Psoas muscle (tissue), 8 donors: Measurements from ENCODE around the gene UNCX. TPM values are rescaled to one million over a fixed set of nuclear protein-coding genes. Genes with fewer than 3 reads are reported as not detected.

ENCODE experiments used
- ATAC-seq, 4 donors: fragments of 200-7000 bp; cut with Tn5 transposase; one replicate each; pipeline ENCODE4 v1.9.1; 2020; ENCODE audit warnings: moderate library complexity in 3 of 4, mild to moderate bottlenecking in 2 of 4
- DNase-seq, 2 donors: peaks; one replicate each; pipeline ENCODE4 v3.0.0-alpha.2; 2020
- H3K27ac ChIP-seq: fragments of 200-600 bp; one replicate; pipeline ENCODE4 v1.8.0; 2022
- H3K27me3 ChIP-seq, 3 donors: fragments of 200-600 bp in 1 of 3; one replicate each; pipeline versions ENCODE4 v1.6.1 to v1.8.0; 2013 to 2022; ENCODE audit warnings: low read length in 2 of 3, mild to moderate bottlenecking in 2 of 3, moderate library complexity in 1 of 3; ENCODE audit not compliant: insufficient read depth in 3 of 3
- H3K36me3 ChIP-seq, 2 donors: fragments of 200-600 bp in 1 of 2; one replicate each; pipeline versions ENCODE4 v1.6.1 to v1.8.0; 2013 to 2022; ENCODE audit warnings: low read depth in 1 of 2, mild to moderate bottlenecking in 1 of 2, moderate library complexity in 1 of 2; ENCODE audit not compliant: insufficient read depth in 1 of 2
- H3K4me1 ChIP-seq: fragments of 200-600 bp; one replicate; pipeline ENCODE4 v1.8.0; 2022
- H3K4me3 ChIP-seq: fragments of 200-600 bp; one replicate; pipeline ENCODE4 v1.8.0; 2022; ENCODE audit warnings: mild to moderate bottlenecking
- H3K9me3 ChIP-seq: fragments of 200-600 bp; one replicate; pipeline ENCODE4 v1.8.0; 2022
- WGBS, 3 donors: extraction: QIAGEN DNeasy Blood & Tissue Kit; methylation state at CpG; one replicate each; pipeline versions ENCODE4 v1.1.6 to v1.1.7; 2013; 5-methylcytosine and 5-hydroxymethylcytosine counted together
- intact Hi-C, 2 donors: fragments of 100-400 bp; cut with DNase I; formaldehyde crosslinking; loops; one replicate each; pipeline versions ENCODE4 v1.11.0 to v1.14.2; 2022
- polyA plus RNA-seq, 3 donors: library from polyadenylated mRNA; stranded (reverse); fragments of 200-250 nt; gene quantifications; one replicate each; pipeline ENCODE4 v1.2.3, GENCODE V29; 2013
- total RNA-seq, 4 donors: library from RNA; stranded (reverse); fragmentation: NEBNext Ultra II Directional in 2 of 4; extraction: Animal tissue kit (Norgen Biotek cat#: 25700) in 2 of 4; gene quantifications; one replicate each; pipeline versions ENCODE4 v1.2.1 to v1.2.4, GENCODE V29; 2021 to 2023
- TF ChIP-seq, protein P1 (sequence below): fragments of 200-600 bp; IDR thresholded peaks from one replicate; pipeline ENCODE4 v1.8.0; 2022; ENCODE audit warnings: antibody characterized with exemption
- donor health status: healthy with polysubstance abuse.
- donor health status: DM: no; HTN: no; CAD: no; lungs with moderate emphysema.
- donor health status: Bipolar disorder and iron deficiency.
- donor health status: healthy.
- donor health status: DM: yes; HTN: yes; CAD: no.
- donor health status: DM: no; HTN: no; CAD: no.
- donor health status: DM: no; HTN: no; CAD: no.
- donor health status: DM: yes; HTN: yes; CAD: no.

The UNCX gene
- total and polyA plus RNA-seq, 7 donors, result not detected

DNA sequence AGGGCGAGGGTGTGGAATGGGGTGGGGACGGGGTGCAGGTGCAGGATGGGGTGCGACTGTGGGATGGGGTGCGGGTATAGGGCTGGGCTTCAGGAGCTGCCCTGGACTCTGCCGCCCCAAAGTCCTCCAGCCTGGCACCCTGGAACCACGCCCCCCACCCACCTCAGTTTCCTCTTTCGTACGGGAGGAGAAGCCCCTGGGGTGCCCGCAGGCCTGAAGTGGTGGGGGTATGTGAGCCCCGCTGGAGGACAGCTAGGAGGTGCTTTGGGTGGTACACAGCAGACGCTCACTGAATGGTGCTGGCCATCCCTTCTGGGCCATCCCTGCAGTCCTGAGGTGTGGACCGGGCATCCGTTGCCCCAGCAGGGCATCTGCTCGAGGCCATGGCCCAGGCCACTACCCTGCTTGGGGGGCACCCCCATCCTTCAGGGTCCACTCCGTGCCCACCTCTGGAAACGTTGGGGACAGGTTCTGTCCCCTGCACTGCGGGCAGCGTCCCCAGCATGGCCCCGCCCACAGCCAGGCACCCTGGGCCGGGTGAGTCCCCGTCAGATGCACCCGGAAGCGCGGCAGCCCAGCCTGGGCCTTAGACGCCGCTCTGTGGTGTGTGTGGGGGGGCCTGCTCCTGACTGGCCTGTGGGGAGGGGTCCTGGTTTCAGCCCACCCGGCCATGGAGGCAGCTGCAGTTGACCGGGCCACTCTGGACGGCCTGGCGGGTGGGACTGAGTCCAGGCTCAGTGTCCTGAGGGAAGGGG lies 41.6 kb downstream of the UNCX start:
- Histone ChIP-seq H3K9me3 (no peaks in the 10 kb centered on the region), H3K27ac (no peak overlapping the region), H3K27me3 (peaks cover 0 to 65% (median 15%) of the 10 kb centered on the region in 3 donors), H3K4me1 (no peaks in the 10 kb centered on the region), H3K36me3 (no peaks in the 10 kb centered on the region), H3K4me3 (no peak overlapping the region)
- 69 to 75% (median 72%) methylated on average over 26 to 30 of the region's 30 CpGs for WGBS, 3 donors
- intact Hi-C loops, result no loop called here
- DNase-seq, result peak in 1 of 2 donors; percentile 34
- ATAC-seq, result no peak
- TF ChIP-seq, protein P1, sequence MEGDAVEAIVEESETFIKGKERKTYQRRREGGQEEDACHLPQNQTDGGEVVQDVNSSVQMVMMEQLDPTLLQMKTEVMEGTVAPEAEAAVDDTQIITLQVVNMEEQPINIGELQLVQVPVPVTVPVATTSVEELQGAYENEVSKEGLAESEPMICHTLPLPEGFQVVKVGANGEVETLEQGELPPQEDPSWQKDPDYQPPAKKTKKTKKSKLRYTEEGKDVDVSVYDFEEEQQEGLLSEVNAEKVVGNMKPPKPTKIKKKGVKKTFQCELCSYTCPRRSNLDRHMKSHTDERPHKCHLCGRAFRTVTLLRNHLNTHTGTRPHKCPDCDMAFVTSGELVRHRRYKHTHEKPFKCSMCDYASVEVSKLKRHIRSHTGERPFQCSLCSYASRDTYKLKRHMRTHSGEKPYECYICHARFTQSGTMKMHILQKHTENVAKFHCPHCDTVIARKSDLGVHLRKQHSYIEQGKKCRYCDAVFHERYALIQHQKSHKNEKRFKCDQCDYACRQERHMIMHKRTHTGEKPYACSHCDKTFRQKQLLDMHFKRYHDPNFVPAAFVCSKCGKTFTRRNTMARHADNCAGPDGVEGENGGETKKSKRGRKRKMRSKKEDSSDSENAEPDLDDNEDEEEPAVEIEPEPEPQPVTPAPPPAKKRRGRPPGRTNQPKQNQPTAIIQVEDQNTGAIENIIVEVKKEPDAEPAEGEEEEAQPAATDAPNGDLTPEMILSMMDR, result no peak

DNA sequence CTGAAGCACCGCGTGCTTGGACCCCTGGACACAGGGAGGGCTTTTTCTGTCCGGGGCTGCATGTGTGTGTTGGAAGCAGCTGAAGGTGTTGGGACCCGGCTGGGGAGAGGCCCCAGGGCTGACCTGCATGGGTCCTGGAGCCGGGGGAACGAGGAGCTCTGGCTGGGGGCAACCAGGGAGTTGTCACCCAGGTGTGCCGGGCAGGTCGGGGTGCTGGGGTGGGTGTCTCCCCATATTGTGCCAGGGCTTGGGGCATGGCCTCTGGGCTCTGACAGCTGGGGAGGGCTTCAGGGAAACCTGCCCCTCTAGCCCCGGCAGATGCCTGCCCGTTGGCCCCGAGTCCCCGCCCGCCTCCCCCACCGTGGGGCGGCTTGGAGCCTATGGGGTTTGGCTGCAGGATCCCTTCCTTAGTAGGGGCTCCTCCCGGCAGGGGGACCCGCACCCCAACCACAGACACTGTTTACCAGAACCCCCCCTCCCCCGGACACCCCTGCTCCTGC lies 42.3 kb downstream of the UNCX start:
- DNase-seq, result peak; percentile 4 to 34

DNA sequence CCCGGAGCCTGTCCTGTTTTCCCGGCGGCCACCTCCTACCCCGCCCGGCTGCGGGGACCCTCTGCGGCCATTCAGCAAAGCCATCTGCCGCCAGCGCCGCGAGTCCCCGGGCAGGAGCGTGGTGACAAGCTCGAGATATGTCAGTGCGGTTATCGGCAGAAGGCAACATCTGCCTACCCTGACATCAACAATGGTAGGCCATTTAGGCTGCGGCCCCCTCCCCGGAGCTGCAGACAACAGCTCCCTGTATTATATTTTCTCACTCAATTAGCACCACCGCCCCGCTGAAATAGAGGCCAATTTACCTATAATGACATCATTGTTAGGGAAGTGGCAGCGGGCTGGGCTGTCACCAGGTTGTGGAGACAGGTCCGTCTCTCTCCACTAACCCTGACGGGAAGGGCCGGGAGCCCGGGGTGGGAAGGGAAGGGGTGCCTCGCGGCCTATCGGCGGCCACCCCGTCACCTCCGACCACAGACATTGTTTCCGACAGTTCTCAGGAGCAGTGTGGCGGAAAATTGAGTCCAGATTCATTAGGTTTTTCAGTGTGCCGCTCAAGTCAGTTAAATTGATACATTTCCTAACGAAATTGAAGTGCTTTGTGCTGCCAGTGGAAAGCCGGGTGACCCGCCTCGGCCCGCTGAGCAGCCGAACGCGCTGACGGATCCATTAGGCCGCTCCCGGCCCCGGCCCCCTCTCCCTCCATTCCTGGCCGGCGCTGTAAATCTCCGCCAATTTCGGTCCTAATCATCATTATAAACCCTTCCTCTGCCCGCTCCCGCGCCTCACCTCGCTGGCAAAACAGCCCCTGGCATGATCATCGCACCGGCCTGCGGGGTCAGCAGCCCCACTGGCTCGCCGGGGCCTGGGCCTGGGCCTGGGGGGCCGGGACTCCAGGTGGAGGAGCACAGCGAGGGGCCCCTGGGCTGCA lies 43.0 kb downstream of the UNCX start:
- H3K4me3 ChIP-seq, result no peak overlapping the region
- no peaks in the 10 kb centered on the region for H3K4me1 ChIP-seq
- no peak overlapping the region for H3K27ac ChIP-seq
- H3K27me3 ChIP-seq, result peaks cover 0 to 51% (median 7%) of the 10 kb centered on the region in 3 donors
- intact Hi-C loops, result no loop called here
- peak; percentile 6 to 38 for DNase-seq
- ATAC-seq, result no peak
- H3K36me3 ChIP-seq, result no peaks in the 10 kb centered on the region
- 61 to 64% (median 63%) methylated on average over 61 of the region's 61 CpGs for WGBS, 3 donors
- TF ChIP-seq, protein P1, result no peak
- H3K9me3 ChIP-seq, result no peaks in the 10 kb centered on the region

More for the DNA sequence above, 42.3 kb downstream of the UNCX start:
- 66 to 73% (median 68%) methylated on average over 10 to 18 of the region's 18 CpGs for WGBS, 3 donors
- no peaks in the 10 kb centered on the region for H3K9me3 ChIP-seq
- peaks cover 0 to 59% (median 11%) of the 10 kb centered on the region in 3 donors for H3K27me3 ChIP-seq
- H3K36me3 ChIP-seq, result no peaks in the 10 kb centered on the region
- H3K4me1 ChIP-seq, result no peaks in the 10 kb centered on the region
- no peak for ATAC-seq
- H3K27ac ChIP-seq, result no peak overlapping the region
- TF ChIP-seq, protein P1, result no peak
- intact Hi-C loops, result no loop called here
- H3K4me3 ChIP-seq, result no peak overlapping the region

DNA sequence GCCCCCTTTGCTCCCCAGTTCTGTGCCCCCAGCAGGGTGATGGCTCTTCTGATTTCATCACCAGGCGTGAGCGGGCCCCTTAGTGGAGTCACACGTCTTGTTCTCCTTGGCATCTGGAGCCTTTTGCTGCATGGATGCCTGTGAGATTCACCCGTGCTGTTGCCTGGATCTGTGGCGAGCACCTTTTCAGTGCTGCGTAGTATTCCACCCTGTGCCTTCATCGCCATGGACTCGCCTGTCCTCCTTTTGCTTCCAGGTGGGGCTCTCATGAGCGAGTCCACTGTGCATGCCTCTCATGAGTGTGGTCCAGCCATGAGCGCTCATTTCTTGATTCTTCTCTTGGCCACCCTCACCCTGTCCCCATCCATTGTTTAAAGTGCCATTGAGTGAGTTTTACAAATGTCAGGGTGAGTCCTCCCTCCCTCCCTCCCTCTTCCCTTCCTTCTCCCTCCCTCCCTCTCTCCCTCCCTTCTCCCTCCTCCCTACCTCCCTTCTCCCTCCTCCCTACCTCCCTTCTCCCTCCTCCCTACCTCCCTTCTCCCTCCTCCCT lies 44.0 kb downstream of the UNCX start:
- Histone ChIP-seq H3K36me3 (no peaks in the 10 kb centered on the region), H3K4me3 (no peak overlapping the region), H3K9me3 (no peaks in the 10 kb centered on the region), H3K27ac (no peak overlapping the region), H3K27me3 (peaks cover 0 to 41% (median 7%) of the 10 kb centered on the region in 3 donors), H3K4me1 (no peaks in the 10 kb centered on the region)
- DNase-seq, result peak in 1 of 2 donors; percentile 0
- ATAC-seq, result no peak
- intact Hi-C loops, result no loop called here
- WGBS, 3 donors, result 86 to 90% (median 90%) methylated on average over 10 of the region's 10 CpGs
- TF ChIP-seq, protein P1, result no peak
